ENCODE data around the gene SRSF3.
"Not testable (repeated sequence)": the region's sequence is repeated elsewhere in the genome, so short reads cannot be mapped to it uniquely, and the experiment has no call there.

SRSF3 gene

DNA sequence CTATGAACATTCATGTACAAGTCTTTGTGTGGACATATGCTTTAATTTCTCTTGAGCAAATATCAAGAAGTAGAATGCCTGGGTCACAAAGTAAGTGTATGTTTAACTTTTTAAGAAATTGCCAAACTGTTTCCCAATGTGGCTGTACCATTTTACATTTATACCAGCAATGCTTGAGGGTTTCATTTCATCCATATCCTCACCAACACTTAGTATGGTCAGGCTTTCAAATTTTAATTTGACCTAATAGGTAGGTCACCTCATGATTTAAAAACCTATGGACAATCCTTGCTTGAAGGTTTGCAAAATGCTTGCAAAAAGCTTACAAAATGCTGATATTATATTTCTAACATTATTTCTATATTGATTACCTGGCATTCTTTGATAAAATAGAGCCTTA is 19.5 kb upstream of the SRSF3 start:
- in situ Hi-C loops (cut with MboI; ENCODE audit: low sequenced_read_pairs) = no loop called here

DNA sequence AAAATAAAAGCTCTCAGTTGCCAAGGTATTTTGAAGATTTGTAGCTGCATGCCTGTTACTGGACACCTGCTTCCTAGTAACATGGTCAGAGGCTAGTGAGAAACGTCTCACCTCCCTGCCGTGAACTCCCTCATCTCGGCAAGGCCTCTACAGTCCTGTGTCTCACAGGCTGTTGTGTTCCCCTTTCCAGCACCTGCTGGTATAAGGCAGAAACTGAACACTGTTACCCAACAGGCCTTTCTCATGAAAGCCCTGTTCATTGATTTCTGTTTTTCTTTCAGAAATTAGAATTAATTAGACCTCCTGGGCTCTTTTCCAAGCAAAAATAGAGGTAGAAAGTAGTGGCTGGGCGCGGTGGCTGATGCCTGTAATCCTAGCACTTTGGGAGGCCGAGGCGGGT is 17.6 kb upstream of the SRSF3 start:
- in situ Hi-C loops (cut with MboI; ENCODE audit: low sequenced_read_pairs) = no loop called here

DNA sequence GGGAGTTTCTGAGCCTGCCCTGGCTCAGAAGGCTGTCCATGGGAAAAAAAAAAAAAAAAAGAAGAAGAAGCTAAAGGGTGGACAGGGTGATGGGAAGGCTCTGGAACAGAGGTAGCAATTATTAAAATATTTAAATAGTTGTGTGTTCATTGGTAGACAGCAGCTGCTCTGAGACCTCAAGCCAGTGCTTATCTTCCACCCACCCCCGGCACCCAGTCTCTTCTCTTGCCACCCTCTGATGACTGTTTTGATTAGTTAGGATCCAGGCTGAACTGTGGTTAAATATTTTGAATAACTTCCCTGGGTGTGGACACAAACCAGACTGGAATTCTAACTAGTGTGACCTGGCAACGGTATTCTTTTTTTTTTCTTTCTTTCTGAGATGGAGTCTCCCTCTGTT is 16.9 kb upstream of the SRSF3 start:
- in situ Hi-C loops (cut with MboI; ENCODE audit: low sequenced_read_pairs) = no loop called here

DNA sequence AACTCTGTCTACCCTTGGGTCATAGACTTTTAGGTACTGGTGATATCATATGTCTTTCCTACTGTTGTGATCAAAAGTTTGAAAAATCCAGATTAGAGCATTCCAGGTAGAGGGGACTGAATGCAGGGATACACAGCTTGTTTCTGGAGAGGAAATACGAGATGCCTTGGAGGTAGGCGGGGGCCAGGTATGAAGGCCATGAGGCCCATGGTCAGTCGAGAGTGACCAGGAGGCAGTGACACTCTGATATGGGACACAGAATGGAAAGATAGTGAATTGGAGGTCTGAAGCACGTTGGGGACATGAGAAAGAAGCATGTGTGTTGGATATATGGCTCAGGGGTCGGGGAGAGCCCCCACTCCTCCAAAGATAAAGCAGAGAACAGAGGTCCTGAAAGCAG is 16.1 kb upstream of the SRSF3 start:
- in situ Hi-C loops (cut with MboI; ENCODE audit: low sequenced_read_pairs) = no loop called here

DNA sequence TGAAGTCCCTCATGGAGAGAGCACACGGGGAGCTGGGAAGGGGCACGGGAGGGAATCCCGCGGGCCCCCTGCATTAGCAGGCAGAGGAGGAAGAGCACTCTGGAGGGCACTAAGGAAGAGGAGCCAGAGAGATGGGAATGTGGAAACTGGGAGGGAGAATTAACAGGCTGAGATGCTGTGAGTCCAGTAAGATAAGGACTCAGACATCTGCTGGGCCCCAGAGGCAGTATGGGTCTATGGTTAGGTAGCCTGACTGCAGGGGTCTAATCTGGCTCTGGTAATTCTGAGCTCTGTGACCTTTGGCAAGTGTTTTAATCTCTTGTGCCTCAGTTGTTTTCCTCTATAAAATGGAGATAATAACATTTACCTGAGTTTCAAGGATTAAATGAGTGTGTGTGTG is 15.7 kb upstream of the SRSF3 start:
- in situ Hi-C loops (cut with MboI; ENCODE audit: low sequenced_read_pairs) = no loop called here

DNA sequence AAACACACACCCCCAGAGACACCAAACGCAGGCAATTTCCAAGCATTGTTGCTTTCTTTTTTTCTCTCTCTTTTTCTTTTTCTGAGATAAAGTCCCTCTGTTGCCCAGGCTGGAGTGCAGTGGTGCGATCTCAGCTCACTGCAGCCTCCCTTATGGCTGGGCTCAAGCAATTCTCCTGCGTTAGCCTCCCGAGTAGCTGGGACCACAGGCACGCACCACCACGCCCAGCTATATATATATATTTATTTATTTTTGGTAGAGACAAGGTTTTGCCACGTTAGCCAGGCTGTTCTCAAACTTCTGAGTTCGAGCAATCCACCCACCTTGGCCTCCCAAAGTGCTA is 14.0 kb upstream of the SRSF3 start:
- in situ Hi-C loops (cut with MboI; ENCODE audit: low sequenced_read_pairs) = no loop called here

DNA sequence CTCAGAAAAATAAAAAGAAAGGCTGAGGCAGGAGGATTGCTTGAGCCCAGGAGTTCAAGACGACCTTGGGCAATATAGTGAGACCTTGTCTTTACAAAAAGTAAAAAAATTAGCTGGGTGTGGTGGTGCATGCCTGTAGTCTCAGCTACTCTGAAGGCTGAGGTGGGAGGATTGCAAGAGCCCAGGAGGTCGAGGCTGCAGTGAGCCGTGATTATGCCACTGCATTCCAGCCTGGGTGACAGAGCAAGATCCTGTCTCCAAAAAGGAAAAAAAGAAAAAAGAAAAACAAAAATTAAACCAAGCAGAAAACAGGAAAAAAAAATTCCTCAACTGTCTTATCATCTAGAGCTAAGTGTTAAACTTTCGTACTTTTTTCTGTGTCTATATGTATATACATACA is 12.4 kb upstream of the SRSF3 start:
- in situ Hi-C loops (cut with MboI; ENCODE audit: low sequenced_read_pairs) = no loop called here

DNA sequence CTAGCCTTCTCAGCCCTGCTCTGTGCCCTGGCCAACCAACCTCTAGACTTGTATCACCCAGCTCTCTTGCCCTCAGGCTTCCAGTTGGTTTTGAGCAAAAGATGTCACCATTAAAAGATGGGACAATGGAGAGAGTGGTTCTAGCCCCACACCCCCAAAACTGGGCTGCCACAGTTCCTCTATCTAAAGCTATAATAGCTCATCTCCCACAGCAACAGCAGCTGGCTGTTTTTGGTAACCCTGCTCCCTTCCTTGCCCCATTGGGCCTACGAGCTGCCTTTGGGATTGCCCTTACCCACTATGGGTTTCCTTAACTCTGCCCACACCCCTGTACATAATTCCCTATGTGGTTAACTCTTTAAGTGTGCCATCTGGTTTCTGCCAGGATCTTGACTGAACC is 7.6 kb upstream of the SRSF3 start:
- in situ Hi-C loops (cut with MboI; ENCODE audit: low sequenced_read_pairs) = no loop called here

DNA sequence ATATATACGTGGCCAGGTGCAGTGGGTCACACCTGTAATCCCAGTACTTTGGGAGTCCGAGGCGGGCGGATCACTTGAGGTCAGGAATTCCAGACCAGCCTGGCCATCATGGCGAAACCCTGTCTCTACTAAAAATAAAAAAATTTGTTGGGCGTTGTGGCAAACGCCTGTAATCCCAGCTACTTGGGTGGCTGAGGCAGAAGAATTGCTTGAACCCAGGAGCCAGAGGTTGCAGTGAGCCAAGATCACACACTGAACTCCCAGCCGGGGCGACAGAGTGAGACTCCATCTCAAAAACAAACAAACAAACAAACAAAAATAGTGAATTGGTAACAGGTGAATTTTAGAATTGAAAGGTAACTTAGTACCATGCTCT is 5.1 kb upstream of the SRSF3 start:
- in situ Hi-C loops (cut with MboI; ENCODE audit: low sequenced_read_pairs) = not testable (repeated sequence)

DNA sequence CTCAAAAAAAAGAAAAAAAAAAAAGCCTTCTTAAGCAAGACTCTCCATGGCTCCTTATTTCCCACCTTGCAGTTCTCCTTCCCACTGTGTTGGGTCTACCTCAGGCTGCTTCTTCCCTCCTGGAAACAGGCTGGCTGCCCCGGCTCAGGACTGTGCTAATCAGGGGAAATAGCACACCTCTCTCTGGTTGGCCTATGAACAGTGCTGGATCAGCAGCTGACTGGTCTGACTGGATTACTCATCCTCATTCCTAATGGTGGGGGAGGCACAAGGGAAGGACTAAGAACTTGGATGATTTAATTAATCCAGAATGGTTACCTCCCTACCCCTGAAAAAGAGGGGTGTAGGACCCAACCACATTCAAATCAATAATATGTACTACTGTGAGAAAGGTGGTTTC is 3.9 kb upstream of the SRSF3 start:
- in situ Hi-C loops (cut with MboI; ENCODE audit: low sequenced_read_pairs) = no loop called here

DNA sequence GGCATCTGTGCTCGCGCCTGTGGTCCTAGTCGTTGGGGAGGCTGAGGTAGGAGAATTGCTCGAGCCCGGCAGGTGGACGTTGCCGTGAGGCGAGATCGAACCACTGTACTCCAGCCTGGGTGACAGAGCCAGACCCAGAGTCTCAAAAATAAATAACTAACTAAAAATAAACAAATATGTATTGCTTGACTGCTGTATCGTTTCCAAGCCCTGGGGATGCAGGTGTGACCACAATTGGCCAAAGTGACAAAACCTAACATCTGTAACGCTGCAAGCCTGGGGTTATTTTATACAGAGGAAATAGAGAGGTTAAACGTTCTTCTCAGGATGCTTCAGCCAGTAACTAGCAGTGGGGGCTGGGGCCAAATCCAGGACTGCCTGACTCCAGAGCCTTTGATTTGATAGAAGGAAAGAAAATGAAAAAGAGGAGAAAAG is 1.9 kb upstream of the SRSF3 start:
- in situ Hi-C loops (cut with MboI; ENCODE audit: low sequenced_read_pairs) = no loop called here

DNA sequence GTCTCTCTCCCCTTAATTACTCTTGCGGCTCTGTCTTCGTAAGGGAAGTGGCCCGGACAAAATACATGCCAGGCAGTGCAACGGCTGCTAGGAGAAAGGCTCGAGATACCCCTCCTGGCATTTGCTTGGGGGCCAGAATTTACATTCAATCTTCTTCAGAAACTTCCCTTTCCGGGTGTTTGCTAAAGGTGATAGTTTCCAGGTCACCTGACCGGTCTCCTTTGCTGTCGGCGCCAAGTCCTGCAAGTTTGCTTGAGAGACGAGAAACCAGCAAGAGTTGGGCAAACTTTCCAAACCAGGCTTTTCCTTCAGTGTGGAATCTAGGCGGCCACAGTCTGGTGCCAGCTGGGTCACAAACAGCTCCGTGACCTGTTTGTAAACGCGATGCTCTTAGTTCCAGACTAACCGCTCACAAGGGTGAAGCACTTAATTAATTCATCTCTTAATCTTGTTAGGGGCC is 563 bp upstream of the SRSF3 start:
- in situ Hi-C loops (cut with MboI; ENCODE audit: low sequenced_read_pairs) = no loop called here

DNA sequence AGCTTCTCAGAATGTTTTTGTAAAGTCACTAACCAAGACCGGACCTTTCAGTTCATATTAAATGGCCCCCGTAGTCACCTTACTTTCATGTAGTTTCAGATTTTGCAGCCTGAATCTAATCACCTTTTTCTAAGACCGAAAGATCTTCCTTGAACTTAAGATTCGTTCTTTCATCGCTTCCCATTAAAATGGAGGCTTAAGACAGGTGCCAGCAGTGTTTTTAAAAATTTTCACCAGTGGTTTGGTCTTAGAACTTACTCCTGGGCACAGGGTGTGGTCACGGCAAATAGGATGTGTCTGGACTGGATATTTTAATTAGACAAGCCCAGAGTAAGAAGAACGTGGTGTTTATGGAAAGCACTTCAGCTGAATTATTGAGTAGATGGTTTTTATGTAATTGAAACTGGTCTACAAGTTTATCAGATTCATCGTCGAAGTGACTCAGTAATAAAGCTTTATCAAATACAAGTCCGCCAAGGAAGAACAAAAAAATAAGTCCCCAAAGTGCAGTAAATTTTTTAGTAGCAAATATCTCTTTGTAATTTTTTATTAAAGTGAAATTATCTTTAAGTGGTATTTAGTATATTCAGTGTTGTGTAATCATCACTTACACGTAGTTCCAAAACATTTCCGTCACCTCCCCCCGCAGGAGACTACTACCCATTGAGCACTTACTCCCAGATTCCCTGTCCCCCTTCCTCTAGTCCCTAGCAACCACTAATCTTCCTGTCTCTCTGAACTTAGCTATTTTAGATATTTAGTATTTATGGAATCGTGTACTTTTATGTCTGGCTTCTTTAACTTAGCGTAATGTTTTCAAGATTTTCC is 868 bp downstream of the SRSF3 start:
- in situ Hi-C loops (cut with MboI; ENCODE audit: low sequenced_read_pairs) = no loop called here

DNA sequence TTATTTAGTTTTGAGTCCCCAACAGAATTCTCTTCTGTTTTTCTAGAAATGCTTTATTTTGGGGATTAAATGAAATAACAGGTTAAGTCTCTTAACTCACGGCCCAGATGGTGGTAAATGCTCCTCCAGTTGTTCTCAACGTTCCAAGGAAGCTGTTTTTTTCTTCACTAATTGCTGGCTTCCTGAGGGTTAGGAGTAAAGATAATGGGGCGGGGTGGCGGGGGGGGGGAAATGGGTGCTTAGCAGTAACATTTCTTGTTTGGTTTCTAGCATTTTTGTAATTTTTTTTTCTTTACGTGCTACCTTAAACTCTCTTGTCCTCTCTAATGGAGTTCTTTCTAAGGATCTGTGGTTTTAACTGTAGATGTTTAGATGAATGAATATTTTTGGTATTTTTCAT is 2.2 kb downstream of the SRSF3 start:
- in situ Hi-C loops (cut with MboI; ENCODE audit: low sequenced_read_pairs) = no loop called here

DNA sequence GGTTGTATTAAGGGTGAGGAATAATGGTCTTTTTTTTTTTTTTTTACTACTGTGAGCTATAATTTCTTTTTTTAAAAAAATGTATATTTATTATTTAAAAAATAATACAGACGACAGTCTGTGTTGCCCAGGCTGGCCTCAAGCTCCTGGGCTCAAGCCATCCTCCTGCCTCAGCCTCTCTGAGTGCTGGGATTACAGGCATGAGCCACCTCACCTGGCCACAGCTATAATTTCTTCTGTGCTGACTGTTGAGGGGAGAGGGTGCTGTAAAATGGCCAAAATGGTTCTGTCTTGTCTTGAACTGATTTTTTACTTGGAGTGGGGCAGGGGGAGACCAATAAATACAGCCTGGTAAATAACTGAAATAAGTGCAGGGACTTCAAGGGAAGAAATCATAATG is 3.6 kb downstream of the SRSF3 start:
- in situ Hi-C loops (cut with MboI; ENCODE audit: low sequenced_read_pairs) = no loop called here

DNA sequence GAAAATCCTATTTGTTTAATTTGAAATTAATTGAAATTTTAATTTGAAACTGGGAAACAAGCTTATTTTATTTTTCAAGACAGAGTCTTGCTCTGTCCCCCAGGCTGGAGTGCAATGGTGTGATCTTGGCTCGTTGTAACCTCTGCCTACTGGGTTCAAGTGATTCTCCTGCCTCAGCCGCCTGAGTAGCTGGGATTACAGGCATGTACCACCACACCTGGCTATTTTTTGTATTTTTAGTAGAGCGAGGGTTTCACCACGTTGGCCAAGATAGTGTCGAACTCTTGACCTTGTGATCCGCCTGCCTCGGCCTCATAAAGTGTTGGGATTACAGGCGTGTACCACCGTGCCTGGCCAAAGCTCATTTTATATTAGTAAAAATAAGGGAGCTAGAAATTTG is 4.2 kb downstream of the SRSF3 start:
- in situ Hi-C loops (cut with MboI; ENCODE audit: low sequenced_read_pairs) = no loop called here

DNA sequence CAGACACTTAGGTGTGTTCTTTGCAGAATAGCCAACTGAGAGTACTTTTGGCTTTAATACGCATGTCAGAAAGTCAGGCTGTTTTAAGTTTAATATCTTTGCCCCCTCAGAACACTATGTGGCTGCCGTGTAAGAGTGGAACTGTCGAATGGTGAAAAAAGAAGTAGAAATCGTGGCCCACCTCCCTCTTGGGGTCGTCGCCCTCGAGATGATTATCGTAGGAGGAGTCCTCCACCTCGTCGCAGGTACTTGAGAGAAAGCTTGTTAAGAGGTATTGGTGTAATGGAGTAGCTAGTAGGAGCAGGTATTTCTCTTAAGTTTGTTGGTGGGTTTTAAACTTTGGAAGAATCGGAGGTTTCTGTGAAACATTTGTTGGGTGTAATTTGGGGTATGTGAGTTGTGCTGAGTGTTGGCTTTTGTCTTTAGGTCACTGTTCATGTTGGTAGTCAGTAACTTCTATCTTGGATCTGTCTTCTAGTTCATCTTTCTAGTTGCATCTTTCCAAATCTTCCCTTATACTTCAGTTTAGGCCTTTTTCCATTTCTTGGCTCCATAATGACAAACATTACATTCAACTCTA is 4.7 kb downstream of the SRSF3 start:
- in situ Hi-C loops (cut with MboI; ENCODE audit: low sequenced_read_pairs) = no loop called here

DNA sequence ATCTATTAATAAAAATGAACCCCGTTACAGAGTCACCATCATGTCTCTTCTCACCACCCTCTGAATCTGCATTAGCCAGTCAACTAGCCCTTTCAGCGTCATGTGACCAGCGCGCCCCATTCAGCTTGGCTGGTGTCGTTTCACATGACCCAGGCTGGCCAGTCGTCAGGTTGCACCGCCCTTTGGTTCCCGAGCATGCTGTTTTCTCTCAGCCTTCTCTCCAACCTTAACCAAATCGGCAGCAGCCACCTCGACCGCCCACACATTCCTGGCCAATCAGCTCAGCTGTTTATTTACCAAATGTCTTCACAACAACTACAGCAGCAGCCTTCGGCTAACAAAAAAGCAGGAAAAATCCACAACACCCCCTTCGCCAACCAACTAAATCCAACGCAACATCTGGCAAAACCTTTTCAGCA is 5.6 kb downstream of the SRSF3 start:
- in situ Hi-C loops (cut with MboI; ENCODE audit: low sequenced_read_pairs) = no loop called here

DNA sequence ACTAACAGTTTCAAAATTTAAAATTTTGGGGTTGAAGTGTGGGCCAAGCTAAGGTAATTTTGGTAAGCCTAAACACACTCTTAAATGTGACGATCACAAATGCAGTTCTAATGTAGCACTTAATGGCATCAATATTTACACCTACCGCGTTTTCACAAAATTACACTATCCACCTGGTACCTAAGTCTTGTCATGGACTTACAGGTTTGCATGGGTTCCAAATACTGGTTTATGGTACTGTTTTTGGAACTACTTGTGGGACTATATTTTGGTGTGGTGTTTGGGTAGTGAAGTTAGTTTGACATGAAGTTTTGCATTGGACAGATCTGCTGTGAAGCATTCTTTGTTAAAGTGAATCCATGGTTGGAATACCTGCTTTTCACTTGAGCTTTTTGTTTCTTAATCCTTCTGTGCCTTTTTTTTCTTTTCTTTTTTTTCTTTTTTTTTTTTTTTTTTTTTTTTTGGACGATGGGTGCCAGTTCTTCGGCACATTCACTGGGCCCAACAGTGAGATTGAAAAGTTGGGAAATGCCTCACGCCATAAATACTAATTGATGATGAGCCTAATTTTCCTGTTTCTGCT is 6.5 kb downstream of the SRSF3 start:
- in situ Hi-C loops (cut with MboI; ENCODE audit: low sequenced_read_pairs) = no loop called here

DNA sequence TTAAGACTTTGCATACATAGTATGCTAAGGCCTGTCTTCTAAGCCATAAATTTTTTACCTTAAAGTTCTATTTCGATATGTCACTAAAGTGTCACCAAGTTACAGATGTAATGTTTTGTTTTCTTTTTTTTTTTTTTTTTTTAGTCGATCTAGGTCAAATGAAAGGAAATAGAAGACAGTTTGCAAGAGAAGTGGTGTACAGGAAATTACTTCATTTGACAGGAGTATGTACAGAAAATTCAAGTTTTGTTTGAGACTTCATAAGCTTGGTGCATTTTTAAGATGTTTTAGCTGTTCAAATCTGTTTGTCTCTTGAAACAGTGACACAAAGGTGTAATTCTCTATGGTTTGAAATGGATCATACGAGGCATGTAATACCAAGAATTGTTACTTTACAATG is 7.7 kb downstream of the SRSF3 start:
- in situ Hi-C loops (cut with MboI; ENCODE audit: low sequenced_read_pairs) = not testable (repeated sequence)

DNA sequence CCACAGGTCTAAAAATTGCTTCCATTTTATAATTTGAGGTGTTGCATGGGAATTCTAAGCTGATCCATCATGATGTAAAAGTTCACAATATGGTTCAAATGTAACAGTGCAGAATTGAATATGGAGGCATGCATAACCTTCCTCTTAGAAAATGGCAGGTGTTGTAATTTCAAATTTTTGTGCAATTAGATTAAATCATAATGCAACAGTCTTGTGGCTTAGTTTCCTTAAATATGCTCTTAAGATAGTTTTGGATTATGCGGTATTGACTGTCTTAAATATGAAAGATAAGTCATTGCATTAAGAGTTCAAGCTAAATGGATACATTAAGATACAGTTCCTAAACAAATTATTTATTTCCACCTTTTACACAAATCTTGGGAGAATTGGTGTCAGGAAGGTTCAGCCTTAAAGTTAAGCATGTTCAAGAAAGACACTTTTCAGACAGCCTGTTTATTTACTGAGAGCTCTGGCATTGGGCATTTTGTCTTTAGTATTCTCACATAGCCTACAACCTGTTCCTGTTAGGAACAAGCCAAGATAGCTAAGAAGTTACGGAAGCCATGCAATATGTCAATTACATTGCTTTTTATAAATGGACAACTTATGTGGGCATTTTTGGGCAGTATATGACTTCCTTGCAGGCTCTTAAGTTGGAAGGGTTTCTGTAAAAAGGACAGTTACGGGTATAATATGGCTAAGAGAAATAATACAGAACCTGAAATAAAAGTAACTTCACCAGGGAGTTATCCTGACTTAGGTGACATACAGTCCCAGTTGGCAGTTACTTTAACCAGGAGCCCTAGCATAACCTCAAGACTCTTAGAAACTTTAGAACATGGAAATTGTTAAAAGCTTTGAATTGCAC is 9.3 kb downstream of the SRSF3 start:
- in situ Hi-C loops (cut with MboI; ENCODE audit: low sequenced_read_pairs) = no loop called here
